Medulla oblongata (tissue), 1 donor: ENCODE data around the gene NEURL1B.
"Not testable (repeated sequence)": the region's sequence is repeated elsewhere in the genome, so short reads cannot be mapped to it uniquely, and the experiment has no call there.

Experiments used
- DNase-seq: peaks from one replicate; pipeline ENCODE4 v3.0.0-alpha.2; 2015; ENCODE audit errors: extremely low spot score

The NEURL1B gene

DNA sequence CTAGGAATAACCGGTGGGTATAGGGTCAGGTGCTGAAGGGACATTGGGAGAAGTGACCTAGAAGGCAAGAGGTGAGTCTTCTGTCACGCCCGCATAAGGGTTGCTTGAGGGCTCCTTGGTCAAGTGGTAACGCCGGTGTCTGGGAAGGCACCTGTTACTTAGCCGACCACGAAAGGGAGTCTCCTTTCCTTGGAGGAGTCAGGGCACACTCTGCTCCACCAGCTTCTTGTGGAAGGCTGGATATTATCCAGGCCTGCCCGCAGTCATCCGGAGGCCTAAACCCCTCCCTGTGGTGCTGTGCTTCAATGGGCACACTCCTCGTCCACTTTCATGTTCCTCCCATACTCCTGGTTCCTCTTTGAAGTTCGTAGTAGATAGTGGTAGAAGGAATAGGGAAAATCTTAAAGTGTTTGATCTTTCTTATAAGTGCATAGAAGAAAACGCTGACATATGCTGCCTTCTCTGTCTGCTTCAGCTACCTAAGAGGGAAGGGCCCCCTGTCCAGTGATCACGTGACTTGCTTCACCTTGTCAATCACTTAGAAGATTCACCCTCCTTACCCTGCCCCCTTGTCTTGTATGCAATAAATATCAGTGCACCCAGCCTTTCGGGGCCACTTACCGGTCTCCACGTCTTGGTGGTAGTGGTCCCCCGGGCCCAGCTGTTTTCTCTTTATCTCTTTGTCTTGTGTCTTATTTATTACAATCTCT is 16.6 kb downstream of the NEURL1B start:
- not testable (repeated sequence) for DNase-seq

DNA sequence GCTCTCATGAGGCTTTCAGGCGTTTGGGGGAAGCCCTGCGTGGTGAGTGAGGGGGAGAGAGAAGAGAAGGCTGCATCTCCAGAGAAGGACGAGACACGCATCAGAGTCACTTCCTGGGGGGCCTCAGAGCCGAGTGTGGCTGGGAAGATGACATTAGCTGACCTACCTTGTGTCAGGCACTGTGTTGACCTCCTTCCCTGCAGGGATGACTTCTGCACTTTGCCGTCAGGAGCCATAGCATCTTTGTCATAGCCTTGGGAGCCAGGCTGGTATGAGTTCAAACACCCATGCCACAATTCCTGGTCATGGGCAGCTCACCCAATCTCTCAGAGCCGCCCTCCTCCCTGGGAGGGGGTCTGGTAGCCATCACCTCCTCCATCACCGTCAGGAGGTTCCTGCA is 17.3 kb downstream of the NEURL1B start:
- no peak for DNase-seq

DNA sequence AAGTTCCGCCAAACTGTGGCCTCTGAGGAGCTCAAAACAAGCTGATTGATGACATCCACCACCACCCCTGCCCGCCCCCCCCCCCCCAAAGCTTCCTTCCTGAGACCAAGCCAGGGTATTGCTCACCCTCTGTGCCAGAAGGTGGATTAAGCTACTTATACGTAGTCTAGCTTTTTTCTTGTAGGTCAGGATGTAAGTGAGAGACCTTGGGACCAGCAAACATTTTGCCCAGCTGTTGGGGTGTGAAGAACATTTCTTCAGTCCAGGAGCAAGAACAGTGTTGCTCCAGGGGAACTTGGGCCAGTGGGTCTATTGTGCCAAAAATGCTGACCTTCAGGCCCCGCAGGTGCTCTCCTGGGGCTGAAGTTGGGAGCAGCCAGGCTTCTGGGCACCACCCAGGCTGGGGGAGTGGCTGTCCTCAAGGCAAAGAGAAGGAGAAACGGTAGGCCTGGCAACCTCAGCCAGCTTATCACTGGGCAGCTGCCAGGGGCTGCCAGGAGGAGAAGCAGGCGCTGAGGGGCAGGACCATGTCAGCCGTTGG is 18.0 kb downstream of the NEURL1B start:
- DNase-seq = no peak

DNA sequence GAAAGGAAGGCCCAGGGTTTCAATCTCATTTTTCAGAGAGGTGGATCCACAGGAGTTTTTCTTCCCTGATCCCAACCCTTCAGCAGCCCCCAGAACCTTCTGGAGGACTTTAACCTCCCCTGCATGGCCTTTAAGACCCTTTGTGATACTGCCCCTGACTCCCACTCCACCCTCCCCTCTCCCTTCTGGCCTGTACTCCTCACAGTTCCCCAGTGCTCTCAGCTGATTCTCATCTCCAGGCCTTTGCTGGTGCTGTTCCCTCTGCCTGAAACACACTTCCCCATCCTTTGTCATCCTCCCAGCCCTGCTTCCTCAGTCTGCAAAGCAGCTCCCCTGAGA is 18.5 kb downstream of the NEURL1B start:
- DNase-seq = no peak

DNA sequence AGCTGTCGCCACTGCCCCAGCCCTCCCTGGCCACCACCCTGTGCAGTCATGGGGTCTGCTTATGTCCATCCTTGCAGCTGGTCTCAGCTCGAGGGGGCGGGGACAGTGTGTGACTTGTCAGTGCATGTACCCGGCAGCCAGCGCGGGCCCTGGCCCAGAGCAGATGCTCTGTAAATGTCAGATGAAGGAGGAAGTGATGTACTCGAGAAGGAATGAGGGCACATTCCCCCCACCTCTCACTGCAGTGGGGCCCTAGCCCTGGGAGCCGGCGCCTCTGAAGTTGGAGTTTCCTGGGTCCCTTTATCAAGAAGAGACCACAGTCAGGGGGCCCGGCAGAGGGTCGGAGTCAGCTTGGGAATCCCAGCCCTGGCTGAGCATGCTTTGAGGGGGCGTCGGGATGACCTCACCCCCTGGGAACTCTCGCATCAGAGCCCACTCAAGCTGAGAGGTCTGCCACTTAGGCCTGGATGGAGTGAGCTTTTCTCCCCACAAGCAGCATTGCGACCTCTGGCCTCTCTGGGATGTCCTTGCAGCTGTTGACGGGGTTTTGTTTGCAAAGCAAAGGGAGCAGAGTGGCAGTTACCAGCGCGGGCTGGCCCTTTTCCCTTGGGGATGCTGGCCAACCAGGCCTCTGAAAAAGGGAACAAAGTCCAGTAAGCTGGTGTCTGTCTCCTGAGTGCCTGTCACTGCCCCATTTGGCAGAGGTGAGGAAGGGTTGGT is 19.0 kb downstream of the NEURL1B start:
- DNase-seq = peak; percentile 86

DNA sequence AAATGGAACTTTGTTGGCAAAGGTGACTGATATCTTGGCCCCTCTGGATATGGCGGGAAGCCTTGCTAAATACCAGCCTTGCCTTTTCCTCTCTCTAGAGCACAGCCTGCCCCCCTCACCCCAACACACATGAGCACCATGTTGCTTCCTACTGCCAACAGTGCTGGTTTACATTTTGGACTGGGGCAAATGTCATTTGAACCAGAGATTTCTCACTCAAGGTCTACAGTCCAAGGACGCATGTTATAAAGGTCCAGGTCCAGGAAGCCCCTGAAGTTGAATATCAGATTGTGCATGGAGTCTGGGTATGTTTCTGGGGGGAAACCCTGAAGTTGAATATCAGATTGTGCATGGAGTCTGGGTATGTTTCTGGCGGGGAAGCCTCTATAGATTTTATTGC is 19.9 kb downstream of the NEURL1B start:
- DNase-seq = no peak

DNA sequence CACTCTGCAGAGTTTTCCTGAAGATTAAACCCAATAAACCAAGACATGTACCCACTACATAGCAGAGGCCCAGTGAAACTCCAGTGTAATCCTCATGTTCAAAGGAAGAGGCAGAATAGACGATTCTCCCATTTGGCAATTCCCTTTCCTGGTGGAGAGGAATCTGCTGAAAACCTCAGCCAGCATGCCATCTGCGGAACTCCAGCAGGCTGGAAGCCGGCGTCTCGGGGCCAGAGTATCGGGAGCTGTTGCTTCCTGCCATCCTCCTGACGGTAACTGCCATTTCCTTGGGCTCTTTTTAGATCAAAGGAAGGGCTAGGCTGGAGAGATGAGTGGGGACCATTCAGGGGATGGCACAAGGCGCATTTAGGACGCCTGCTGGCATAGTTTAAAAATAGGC is 20.5 kb downstream of the NEURL1B start:
- DNase-seq = no peak

DNA sequence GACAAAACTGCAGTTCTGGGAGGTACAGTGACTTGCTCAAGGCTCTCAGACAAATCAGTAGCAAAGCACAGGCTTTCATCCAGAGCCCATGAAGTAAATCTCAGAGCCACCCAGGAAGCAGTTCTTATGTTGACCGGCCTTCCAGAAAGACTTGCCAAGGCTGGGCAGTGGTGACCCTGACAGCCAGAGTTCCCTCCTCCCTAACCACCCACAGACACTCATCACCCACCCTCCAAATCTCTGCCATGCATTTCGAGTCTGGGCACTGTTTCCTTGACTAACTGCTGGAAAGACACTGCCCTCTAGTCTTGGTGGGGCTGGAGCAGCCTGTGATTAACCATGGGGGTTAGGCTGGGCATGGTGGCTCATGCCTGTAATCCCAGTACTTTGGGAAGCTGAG is 21.5 kb downstream of the NEURL1B start:
- no peak for DNase-seq

DNA sequence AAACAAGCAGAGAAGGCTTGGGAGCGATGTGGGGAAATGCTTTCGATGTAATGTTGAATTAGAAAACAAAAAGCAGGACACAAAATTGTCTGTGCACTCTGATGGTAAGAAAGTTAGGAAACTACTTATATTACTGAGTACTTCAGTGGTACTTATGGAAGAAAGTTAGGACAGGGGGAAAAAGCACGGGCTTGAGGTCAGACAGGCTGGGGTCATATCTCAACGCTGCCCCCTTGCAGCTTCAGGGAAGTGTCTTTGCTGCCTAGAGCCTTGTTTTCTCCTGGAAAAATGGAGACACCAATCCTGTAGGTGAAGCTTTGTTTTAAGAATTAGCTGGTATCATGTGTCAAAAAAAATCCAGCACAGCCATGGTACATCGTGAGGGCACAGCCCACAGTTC is 23.0 kb downstream of the NEURL1B start:
- no peak for DNase-seq

DNA sequence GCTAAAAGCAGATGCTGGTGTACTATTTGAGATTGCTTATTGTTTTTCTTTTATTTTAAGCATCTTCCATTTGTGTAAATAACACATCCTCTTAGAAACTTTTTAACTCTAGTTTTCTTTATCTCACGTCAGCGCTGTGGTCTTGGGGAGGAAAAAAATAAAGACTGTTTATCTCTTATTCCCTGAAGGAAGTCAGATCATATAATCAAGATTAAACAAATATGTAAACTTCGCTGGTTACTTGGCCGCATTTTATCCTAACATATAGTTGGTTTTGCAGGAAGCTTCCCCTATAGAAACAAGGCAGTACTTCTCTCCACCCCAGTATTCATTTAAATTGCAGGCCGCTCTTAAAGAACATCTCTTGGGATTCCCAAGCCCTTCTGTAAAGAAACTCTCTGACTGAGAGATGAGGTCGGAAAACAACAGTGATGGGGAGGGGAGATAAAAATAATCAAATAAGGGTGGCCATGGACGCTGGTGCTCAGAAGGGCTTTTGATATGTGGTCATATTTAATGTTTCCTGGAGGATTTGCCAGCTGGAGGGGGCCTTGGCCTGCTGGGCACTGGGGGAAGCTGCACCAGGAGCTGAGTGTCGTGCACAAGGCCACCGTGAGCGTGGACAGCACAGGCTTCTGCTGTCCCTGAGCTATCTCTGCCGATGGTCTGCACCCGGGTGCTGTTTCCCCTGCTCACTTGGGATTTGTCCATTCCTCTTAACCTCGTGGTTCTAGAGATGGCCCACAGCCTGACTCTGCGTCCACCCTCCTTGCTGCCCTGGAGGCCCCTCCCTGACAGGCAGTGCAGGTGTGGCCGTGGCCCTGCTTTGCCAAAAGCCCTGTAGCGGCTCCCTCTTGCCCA is 23.8 kb downstream of the NEURL1B start:
- DNase-seq = no peak

DNA sequence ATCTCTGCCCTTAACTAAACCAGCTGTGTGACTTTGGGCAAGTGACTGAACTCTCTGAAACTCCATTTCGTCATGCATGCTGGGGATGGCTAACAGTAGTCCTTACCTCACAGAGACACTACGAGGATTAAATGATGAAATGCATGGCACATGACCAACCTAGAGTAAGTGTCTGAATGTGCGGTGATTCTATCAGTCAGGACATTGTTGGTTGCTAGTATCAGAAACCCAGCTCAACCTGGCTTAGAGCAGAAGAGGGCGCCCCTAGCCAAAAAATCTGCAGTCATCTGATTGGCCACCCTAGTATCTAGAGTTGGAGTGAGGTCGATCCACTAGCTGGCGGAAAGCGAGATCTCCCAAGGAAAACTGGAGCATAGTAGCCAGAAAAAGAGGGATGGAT is 25.2 kb downstream of the NEURL1B start:
- no peak for DNase-seq

DNA sequence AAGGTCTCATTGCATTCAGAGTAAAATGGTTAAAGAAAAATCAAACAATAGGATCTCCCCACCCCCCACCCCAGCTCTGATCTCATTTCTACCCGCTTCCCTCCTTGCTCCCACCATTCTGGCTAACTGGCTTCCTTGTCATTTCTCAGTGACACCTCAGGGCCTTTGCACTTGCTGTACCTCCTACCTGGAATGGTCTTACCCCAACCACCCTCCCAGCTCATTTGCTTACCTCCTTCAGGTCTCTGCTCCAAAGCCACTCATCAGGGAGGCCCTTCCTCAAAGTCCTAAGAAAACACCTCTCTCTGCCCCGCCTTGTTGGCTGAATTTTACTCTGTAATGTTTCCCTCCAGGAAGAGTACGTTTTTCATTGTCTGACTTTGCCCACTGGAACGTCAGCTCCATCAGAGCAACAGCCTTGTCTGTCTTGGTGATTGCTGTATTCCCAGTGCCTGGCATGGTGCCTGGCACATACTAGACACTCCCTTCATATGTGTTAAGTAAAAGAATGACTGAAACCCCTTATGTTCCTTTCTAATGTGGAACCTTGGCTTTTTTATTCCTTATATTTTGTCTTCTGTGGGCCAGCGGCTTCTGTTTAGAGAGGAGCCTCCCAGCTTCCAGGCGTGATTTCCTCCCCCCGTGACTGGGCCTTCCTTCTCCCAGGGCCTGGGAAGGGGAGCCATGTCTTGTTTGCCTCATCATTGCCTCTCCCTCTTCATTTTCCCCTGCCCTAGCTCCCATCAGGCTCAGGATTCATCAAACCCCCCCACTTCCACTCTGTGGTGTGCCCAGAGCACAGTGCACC is 26.9 kb downstream of the NEURL1B start:
- no peak for DNase-seq

DNA sequence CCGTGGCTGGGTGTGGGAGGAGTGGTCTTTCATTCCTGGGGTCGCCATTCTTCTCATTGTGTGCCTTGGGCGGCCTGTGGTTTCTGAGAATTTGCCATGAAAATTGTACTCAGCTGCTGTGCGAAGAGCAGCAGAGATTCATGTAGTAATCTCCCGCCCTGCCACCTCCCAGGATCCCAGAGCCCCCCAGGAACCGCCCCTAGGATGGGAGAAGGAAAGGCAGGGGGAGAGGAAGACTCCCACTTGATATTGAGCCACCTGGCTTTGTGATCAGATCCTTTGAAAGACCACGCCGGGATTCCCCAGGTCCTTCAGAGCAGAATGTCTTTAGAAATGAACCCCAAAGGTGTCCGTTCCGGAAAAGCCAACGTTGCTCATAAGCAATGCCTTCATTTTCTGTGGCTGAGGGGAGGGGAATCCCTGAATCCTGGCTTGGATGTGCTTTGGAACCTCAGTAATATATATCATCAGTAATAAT is 27.6 kb downstream of the NEURL1B start:
- no peak for DNase-seq

DNA sequence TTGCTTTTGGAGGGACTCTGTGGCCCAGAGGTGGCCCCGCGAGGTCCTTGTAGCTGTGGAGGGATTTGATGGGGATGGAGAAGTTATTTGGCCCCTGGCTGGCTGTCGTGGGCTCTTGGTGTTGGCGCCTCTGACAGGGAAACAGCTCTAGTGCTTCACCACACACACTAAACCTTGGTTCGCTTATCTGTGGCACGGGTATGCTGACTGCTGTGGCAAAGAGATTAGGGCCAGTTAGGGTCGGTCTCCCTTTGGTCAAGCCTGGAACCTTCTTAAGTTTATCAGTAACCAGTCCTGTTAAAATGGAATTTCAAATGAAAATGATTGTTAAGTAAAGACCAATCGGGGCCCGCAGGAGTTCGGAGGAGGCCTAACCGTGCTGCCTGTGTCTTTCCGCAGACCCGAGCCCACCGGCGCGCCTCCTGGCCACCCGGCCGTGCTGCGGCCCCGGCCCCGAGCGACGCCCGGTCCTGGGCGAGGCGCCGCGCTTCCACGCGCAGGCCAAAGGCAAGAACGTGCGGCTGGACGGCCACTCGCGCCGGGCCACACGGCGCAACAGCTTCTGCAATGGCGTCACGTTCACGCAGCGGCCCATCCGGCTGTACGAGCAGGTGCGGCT is 28.4 kb downstream of the NEURL1B start:
- DNase-seq = no peak

DNA sequence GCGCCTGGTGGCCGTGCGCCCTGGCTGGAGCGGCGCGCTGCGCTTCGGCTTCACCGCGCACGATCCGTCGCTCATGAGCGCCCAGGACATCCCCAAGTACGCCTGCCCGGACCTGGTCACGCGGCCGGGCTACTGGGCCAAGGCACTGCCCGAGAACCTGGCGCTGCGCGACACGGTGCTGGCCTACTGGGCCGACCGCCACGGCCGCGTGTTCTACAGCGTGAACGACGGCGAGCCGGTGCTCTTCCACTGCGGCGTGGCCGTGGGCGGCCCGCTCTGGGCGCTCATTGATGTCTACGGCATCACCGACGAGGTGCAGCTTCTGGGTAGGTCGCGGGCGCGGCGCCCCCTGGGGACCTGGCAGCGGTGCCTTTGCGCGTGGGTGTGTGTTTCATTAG is 28.9 kb downstream of the NEURL1B start:
- DNase-seq = no peak

DNA sequence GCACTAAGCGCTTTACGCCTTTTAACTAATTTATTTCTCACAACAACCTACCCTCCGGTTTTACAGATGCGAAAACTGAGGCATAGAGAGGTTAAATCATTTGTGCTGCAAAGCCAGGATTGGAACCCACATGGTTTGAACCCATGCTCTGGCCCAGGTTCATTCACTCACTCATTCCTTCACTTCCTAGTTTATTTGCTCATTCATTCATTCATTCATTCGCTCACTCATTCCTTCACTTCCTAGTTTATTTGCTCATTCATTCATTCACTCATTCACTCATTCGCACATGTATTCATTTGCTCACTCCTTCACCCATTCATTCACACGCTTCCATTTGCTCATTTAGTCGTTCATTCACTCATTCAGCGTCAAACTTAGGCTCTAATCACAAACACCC is 29.4 kb downstream of the NEURL1B start:
- DNase-seq = no peak

DNA sequence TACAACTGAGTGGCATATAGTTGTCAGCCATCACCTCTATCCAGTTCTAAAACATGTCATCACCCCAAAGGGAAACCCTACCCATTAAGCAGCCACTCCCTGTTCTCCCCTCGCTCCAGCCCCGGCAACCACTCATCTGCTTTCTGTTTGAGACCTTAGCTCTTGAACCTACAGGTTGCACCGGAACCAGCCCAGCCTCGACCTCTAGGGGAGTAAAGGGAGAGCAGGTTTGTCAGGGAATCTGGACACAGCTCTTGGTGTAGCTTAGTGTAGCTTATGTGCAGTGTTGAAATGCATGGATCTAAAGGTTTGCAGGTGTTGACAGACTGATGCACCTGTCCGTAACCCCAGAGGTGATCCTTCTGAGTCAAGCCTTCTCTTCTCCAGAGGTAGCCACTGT is 30.0 kb downstream of the NEURL1B start:
- no peak for DNase-seq

DNA sequence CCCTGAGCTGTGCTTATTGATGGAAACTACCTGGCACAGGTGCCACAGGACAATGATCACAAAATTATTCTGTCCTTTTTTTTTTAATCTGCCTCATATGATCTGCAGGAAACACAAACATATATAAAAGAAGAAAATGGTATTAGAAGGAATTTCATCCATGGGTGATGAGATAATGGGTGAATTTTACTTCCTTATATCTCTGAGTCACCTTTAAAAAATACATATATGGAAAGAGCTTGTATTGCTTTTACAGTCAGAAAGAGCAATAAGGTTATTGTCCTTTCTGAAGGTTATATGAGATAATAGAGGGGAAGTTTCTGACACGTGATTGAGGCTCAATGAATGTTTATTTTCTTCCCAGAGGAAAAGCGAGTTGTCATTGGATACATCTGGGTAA is 31.6 kb downstream of the NEURL1B start:
- DNase-seq = no peak

DNA sequence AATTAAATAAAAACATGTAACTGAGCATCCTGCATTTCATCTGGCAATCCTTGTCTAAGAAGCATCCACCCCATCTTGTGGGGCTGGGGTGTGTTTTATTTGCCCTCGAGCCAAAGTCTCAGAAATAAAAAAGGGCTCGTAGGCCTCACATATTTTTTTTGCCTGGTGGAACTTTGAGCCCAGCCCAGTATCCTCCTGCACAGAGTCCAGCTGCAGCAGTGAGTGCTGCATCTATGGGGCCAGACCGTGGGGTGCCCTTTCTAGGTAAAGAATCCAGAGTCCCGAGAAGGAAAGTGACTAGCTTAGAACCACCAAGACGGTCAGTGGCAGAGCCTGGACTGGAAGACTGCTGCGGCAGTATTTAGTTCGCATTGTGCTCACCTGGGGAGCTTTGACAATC is 33.1 kb downstream of the NEURL1B start:
- DNase-seq = no peak

DNA sequence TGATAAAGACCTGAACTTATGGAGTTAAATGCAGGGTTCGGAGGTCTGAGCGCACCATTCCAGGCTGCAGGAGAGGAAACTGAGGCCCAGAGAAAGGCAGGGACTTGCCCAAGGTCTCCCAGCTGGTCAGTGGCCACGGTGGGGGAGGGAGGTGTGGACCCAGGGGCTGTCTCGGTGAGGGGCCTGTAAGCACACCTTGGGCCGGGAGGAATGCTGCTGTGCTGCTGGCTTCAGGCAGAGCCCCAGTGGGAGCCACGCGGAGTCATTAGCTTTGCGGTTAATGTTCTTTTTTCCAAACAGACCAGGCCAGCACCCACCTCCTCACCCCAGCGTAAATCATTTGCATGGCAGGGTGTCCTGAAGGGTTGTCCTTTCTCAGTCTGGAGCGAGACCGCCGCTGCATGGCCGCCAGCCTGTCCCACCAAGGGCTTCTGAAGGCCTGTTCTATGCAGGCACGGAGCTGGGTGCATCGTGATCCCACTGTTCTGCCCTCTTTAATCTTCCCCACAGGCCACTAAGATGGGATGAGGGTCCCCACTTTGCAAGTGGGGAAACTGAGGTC is 35.9 kb downstream of the NEURL1B start:
- DNase-seq = no peak
